B cell (primary cell): ENCODE data around the gene MICA. TPM values are rescaled to one million over a fixed set of nuclear protein-coding genes. Genes with fewer than 3 reads are reported as not detected.

Experiments used
- ATAC-seq: fragments of 200-7000 bp; cut with Tn5 transposase; one replicate; pipeline ENCODE4 v1.10.0; 2021; ENCODE audit warnings: low read depth, mild to moderate bottlenecking, moderate number of reproducible peaks, moderate library complexity
- CTCF ChIA-PET: fragments of 350-600 bp; sonication (Branson Sonifier 250); formaldehyde crosslinking; loops from one replicate; lab custom pipeline; 2021; ENCODE audit warnings: antibody characterized with exemption, inconsistent platforms; lab: Charles Lee
- POLR2A ChIA-PET: fragments of 350-600 bp; sonication (Branson Sonifier 250); formaldehyde crosslinking; loops from one replicate; lab custom pipeline; 2021; ENCODE audit warnings: antibody characterized with exemption; lab: Charles Lee
- DNase-seq: peaks from one replicate; pipeline ENCODE4 v3.0.0; 2013
- H2AFZ ChIP-seq: 2 replicates; pipeline ENCODE4 v1.6.1; 2012; ENCODE audit warnings: mild to moderate bottlenecking, low read depth, low read length; ENCODE audit not compliant: insufficient read depth, poor library complexity, severe bottlenecking
- H3K27ac ChIP-seq, 2 donors: 1 replicate in 1 of 2; 2 replicates in 1 of 2; pipeline ENCODE4 v1.5.1; 2012 to 2013; ENCODE audit warnings: low read length in 2 of 2, mild to moderate bottlenecking in 2 of 2, moderate library complexity in 1 of 2
- H3K27me3 ChIP-seq, 4 experiments: fragments of 200-600 bp in 1 of 4; sonication (generic) in 1 of 4; replicated peaks in 1 of 4; 1 replicate in 2 of 4; 2 replicates in 2 of 4; pipeline versions ENCODE4 v1.6.1 to v1.7.0; 2013 to 2016; ENCODE audit warnings: low read length in 3 of 4, mild to moderate bottlenecking in 2 of 4, mixed read lengths in 1 of 4, moderate library complexity in 1 of 4; ENCODE audit not compliant: insufficient read depth in 4 of 4, control insufficient read depth in 3 of 4; ENCODE audit errors: control extremely low read depth in 1 of 4
- H3K36me3 ChIP-seq, 2 experiments: replicated peaks in 1 of 2; 1 replicate in 1 of 2; 2 replicates in 1 of 2; pipeline versions ENCODE4 v1.6.1 to v1.7.1; 2013; ENCODE audit warnings: low read length in 1 of 2; ENCODE audit not compliant: insufficient read depth in 2 of 2, control insufficient read depth in 1 of 2; ENCODE audit errors: control extremely low read depth in 1 of 2, extremely low read depth in 1 of 2
- H3K4me1 ChIP-seq, 2 donors: fragments of 200-600 bp in 1 of 2; sonication (generic) in 1 of 2; 1 replicate in 1 of 2; 2 replicates in 1 of 2; pipeline versions ENCODE4 v1.5.1 to v1.6.1; 2013 to 2017; ENCODE audit warnings: low read length in 2 of 2; ENCODE audit not compliant: control insufficient read depth in 2 of 2, insufficient read depth in 2 of 2
- H3K4me2 ChIP-seq: replicated peaks from 2 replicates; pipeline ENCODE3; 2012; ENCODE audit warnings: mild to moderate bottlenecking, low read depth, low read length; ENCODE audit not compliant: poor library complexity, severe bottlenecking
- H3K4me3 ChIP-seq, 5 experiments: fragments of 200-600 bp in 1 of 5; sonication (generic) in 1 of 5; 1 replicate in 3 of 5; 2 replicates in 2 of 5; pipeline versions ENCODE4 v1.5.1 to v1.7.0; 2011 to 2016; ENCODE audit warnings: low read length in 4 of 5, mild to moderate bottlenecking in 4 of 5, low read depth in 2 of 5, control low read depth in 1 of 5, moderate library complexity in 1 of 5; ENCODE audit not compliant: insufficient read depth in 1 of 5; ENCODE audit errors: control extremely low read depth in 1 of 5, extremely low read depth in 1 of 5
- H3K79me2 ChIP-seq: fragments of 200-600 bp; sonication (generic); one replicate; pipeline ENCODE4 v1.6.0; 2016; ENCODE audit warnings: low read length; ENCODE audit not compliant: control insufficient read depth, insufficient read depth
- H3K9ac ChIP-seq: fragments of 200-600 bp; sonication (generic); 2 replicates; pipeline ENCODE4 v1.6.1; 2017; ENCODE audit warnings: mild to moderate bottlenecking, low read length, moderate library complexity
- H3K9me3 ChIP-seq, 3 donors: one replicate each; pipeline versions ENCODE4 v1.6.1 to v1.7.1; 2013; ENCODE audit warnings: low read length in 2 of 3; ENCODE audit not compliant: control insufficient read depth in 2 of 3, insufficient read depth in 1 of 3; ENCODE audit errors: control extremely low read depth in 1 of 3
- H4K20me1 ChIP-seq: 2 replicates; pipeline ENCODE4 v1.6.0; 2012; ENCODE audit warnings: mild to moderate bottlenecking, low read length; ENCODE audit not compliant: insufficient read depth, control insufficient read depth, poor library complexity, severe bottlenecking
- H3K27ac Mint-ChIP-seq: one replicate; pipeline ENCODE4 v1.8.0; 2021; ENCODE audit warnings: mixed read lengths
- H3K27me3 Mint-ChIP-seq: one replicate; pipeline ENCODE4 v1.8.0; 2021; ENCODE audit warnings: mixed read lengths
- H3K4me1 Mint-ChIP-seq: one replicate; pipeline ENCODE4 v1.8.0; 2021; ENCODE audit warnings: mixed read lengths
- H3K4me3 Mint-ChIP-seq: one replicate; pipeline ENCODE4 v1.8.0; 2021; ENCODE audit warnings: mixed read lengths
- H3K9me3 Mint-ChIP-seq: one replicate; pipeline ENCODE4 v1.8.0; 2022; ENCODE audit warnings: mixed read lengths; ENCODE audit not compliant: insufficient read depth
- CTCF ChIP-seq: fragments of 200-600 bp; IDR thresholded peaks from one replicate; pipeline ENCODE4 v1.8.0; 2022; ENCODE audit warnings: antibody characterized with exemption, mild to moderate bottlenecking
- EZH2 ChIP-seq: IDR thresholded peaks from 2 replicates; pipeline ENCODE4 v1.6.1; 2012; ENCODE audit warnings: borderline replicate concordance, low read depth, mild to moderate bottlenecking, moderate library complexity, low read length; ENCODE audit not compliant: insufficient read depth, poor library complexity, severe bottlenecking
- WGBS: methylation state at CpG from one replicate; pipeline ENCODE4 v1.1.5; 2013; ENCODE audit warnings: missing lambda C conversion rate; ENCODE audit not compliant: insufficient coverage; 5-methylcytosine and 5-hydroxymethylcytosine counted together
- intact Hi-C: fragments of 100-400 bp; cut with micrococcal nuclease; formaldehyde crosslinking; loops from one replicate; pipeline ENCODE4 v1.10.0; 2022
- polyA plus RNA-seq: library from polyadenylated mRNA; depleted of rRNA; stranded (reverse); fragments of >200 nt; gene quantifications from 2 replicates; pipeline ENCODE4 v1.2.3, GENCODE V29; 2012
- total RNA-seq, 2 donors: library from RNA; stranded (reverse); fragments of 120-200 nt in 1 of 2; gene quantifications; 1 replicate in 1 of 2; 2 replicates in 1 of 2; pipeline versions ENCODE4 v1.2.3 to v1.2.4, GENCODE V29; 2013 to 2022

The MICA gene
- total and polyA plus RNA-seq, 2 donors (not counting 1 experiment from before 2014, with no cell fraction given), result 13.9 to 28.5 TPM

DNA sequence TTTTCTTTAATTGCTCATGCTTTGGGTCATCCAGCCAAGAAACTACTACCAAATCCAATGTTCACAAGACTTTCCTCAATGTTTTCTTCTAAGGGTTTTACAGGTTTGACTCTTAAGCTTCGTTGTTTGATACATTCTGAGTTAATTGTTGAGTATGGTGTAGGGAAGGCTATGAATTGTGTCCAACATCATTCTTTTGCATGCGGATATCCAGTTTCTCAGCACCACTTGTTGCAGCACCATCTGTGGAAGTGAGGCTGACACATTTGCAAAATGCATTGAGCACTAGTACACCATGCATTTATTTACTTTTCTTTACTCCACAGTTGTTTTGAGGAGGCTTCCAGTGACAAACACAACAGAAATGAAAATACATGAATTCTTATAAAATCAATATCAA is 17.2 kb downstream of the MICA start:
- ATAC-seq (no peak), DNase-seq (no peak)
- TF ChIP-seq EZH2, result no peak
- TF ChIP-seq CTCF, result no peak
- peaks cover 28% of the 10 kb centered on the region for H3K4me1 Mint-ChIP-seq
- Histone ChIP-seq H3K9me3 (peaks cover 0 to 12% (median 4%) of the 10 kb centered on the region in 3 donors), H3K4me1 (peaks cover 18% of the 10 kb centered on the region in 2 donors), H3K27ac (no peak overlapping the region), H3K4me3 (no peak overlapping the region), H3K27me3 (no peaks in the 10 kb centered on the region), H3K9ac (no peak overlapping the region), H3K79me2 (no peaks in the 10 kb centered on the region), H2AFZ (no peak overlapping the region), H3K4me2 (no peak overlapping the region), H3K36me3 (peaks cover 2 to 4% of the 10 kb centered on the region in 2 experiments), H4K20me1 (no peaks in the 10 kb centered on the region)
- H3K4me3 Mint-ChIP-seq, result no peak overlapping the region
- CTCF ChIA-PET, result interaction anchor here (1.0 to 1.3 kb wide), 2 partner anchors 11 to 352 kb away, joined by 3 to 4 read pairs; no protein-coding TSS in a partner anchor
- H3K27ac Mint-ChIP-seq, result no peak overlapping the region
- POLR2A ChIA-PET, result interaction anchor here (0.7 to 0.8 kb wide), 2 partner anchors 17 to 76 kb away, joined by 4 to 6 read pairs; partner anchors contain the start of gene MICA
- no peaks in the 10 kb centered on the region for H3K27me3 Mint-ChIP-seq
- 100% methylated on average over 1 of the region's 2 CpGs for WGBS
- H3K9me3 Mint-ChIP-seq, result no peaks in the 10 kb centered on the region
- intact Hi-C loops, result no loop called here

DNA sequence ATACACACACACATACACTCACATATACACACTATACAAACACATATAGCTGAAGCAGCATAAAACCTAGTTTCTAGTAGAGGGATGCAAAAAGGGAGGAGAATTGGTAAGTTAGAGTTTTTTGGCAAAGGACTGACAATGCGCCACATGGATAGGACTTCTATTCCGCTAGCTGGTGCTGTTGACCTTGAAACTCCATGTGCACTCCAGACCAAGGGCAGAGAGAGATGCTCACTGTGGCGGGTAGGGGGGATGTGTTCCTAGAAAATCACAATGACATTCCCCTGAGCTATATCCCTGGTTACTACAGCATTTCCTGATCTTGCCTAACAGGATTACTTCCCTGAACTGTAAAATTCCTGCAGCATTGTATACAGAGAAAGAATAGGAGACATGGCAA is 19.2 kb downstream of the MICA start:
- H3K27ac Mint-ChIP-seq, result no peak overlapping the region
- Histone ChIP-seq H3K9me3 (peaks cover 0 to 7% (median 0%) of the 10 kb centered on the region in 3 donors), H3K4me1 (peaks cover 18% of the 10 kb centered on the region in 2 donors), H3K9ac (no peak overlapping the region), H3K27ac (no peak overlapping the region), H3K79me2 (no peaks in the 10 kb centered on the region), H4K20me1 (no peaks in the 10 kb centered on the region), H3K4me2 (no peak overlapping the region), H3K36me3 (no peaks in the 10 kb centered on the region), H3K4me3 (no peak overlapping the region), H3K27me3 (no peaks in the 10 kb centered on the region), H2AFZ (no peak overlapping the region)
- 60% methylated on average over 2 of the region's 3 CpGs for WGBS
- CTCF ChIA-PET, result interaction anchor here (0.8 to 1.3 kb wide), 2 partner anchors 10 to 20 kb away, joined by 3 read pairs; partner anchors contain the start of gene MICA
- no peak for TF ChIP-seq EZH2
- no peak for TF ChIP-seq CTCF
- no peak overlapping the region for H3K4me3 Mint-ChIP-seq
- no peak for DNase-seq
- intact Hi-C loops, result loop anchor here (2.0 kb wide), 1 partner anchor 20 kb away; the partner anchor contains the start of gene MICA
- POLR2A ChIA-PET, result no interaction called here
- no peaks in the 10 kb centered on the region for H3K27me3 Mint-ChIP-seq
- no peaks in the 10 kb centered on the region for H3K9me3 Mint-ChIP-seq
- no peak for ATAC-seq
- H3K4me1 Mint-ChIP-seq, result peaks cover 29% of the 10 kb centered on the region
